Gastrocnemius medialis (tissue), 4 donors: ENCODE data around the gene KLHL29. TPM values are rescaled to one million over a fixed set of nuclear protein-coding genes. Genes with fewer than 3 reads are reported as not detected.

Experiments used
- ATAC-seq, 2 donors: fragments of 150-250 bp; one replicate each; pipeline ENCODE4 v1.9.1; 2016
- DNase-seq, 2 donors: peaks; one replicate each; pipeline ENCODE4 v3.0.0-alpha.2; 2019
- H3K27ac ChIP-seq, 4 donors: fragments of 200-600 bp; sonication (generic); 1 replicate in 1 of 4; 2 replicates in 3 of 4; pipeline ENCODE4 v1.5.1; 2016 to 2018; ENCODE audit warnings: mild to moderate bottlenecking in 2 of 4, moderate library complexity in 1 of 4
- H3K27me3 ChIP-seq, 3 donors: fragments of 200-600 bp; sonication (generic) in 2 of 3; 1 replicate in 1 of 3; 2 replicates in 2 of 3; pipeline versions ENCODE4 v1.5.1 to v1.6.0; 2016 to 2019; ENCODE audit warnings: mild to moderate bottlenecking in 1 of 3, moderate library complexity in 1 of 3
- H3K36me3 ChIP-seq, 2 donors: fragments of 200-600 bp; sonication (generic) in 1 of 2; one replicate each; pipeline ENCODE4 v1.5.1; 2017 to 2018
- H3K4me1 ChIP-seq, 2 donors: fragments of 200-600 bp; sonication (generic) in 1 of 2; one replicate each; pipeline ENCODE4 v1.5.1; 2016 to 2017; ENCODE audit warnings: mild to moderate bottlenecking in 2 of 2
- H3K4me3 ChIP-seq, 4 donors: fragments of 200-600 bp; sonication (generic) in 3 of 4; 1 replicate in 1 of 4; 2 replicates in 3 of 4; pipeline ENCODE4 v1.5.1; 2016 to 2019; ENCODE audit warnings: mild to moderate bottlenecking in 2 of 4
- H3K9me3 ChIP-seq, 3 donors: fragments of 200-600 bp; sonication (generic) in 2 of 3; 1 replicate in 1 of 3; 2 replicates in 2 of 3; pipeline ENCODE4 v1.5.1; 2016 to 2019
- CTCF ChIP-seq, 5 experiments: fragments of 450-650 bp in 3 of 5; fragments of 200-600 bp in 2 of 5; sonication (generic) in 2 of 5; IDR thresholded peaks in 4 of 5; conservative IDR thresholded peaks in 1 of 5; 1 replicate in 4 of 5; 2 replicates in 1 of 5; pipeline ENCODE4 v1.5.1; 2016 to 2019; ENCODE audit warnings: antibody characterized with exemption in 5 of 5, mild to moderate bottlenecking in 3 of 5, moderate library complexity in 3 of 5
- POLR2A ChIP-seq, 2 donors: fragments of 450-650 bp; IDR thresholded peaks; one replicate each; pipeline ENCODE4 v1.6.1; 2017; ENCODE audit warnings: antibody characterized with exemption in 2 of 2, mild to moderate bottlenecking in 2 of 2, moderate library complexity in 2 of 2
- in situ Hi-C, 4 donors: fragments of 200-750 bp; cut with MboI; loops; one replicate each; pipeline versions ENCODE4 v1.15.0 to v1.8.0; 2017; ENCODE audit warnings: low sequenced_read_pairs in 4 of 4
- intact Hi-C: fragments of 100-400 bp; cut with DNase I; formaldehyde crosslinking; loops from one replicate; pipeline ENCODE4 v1.15.1; 2023; ENCODE audit warnings: low total_unique reads
- total RNA-seq, 4 donors: library from RNA; depleted of rRNA; stranded (reverse); fragments of >200 nt; gene quantifications; one replicate each; pipeline versions ENCODE4 v1.1.0 to v1.2.3, GENCODE V29; 2016

The KLHL29 gene
- total RNA-seq, 4 donors from 2014 or later: 4.3 to 24.9 (median 8.7) TPM

- H3K9me3 ChIP-seq: no peaks in the 10 kb centered on the region
- H3K27me3 ChIP-seq: no peaks in the 10 kb centered on the region
- H3K27ac ChIP-seq: peak overlapping the region; percentile 85 to 93 (median 89)
- in situ Hi-C loops (no loop called here), intact Hi-C loops (loop anchor here (2.0 to 10.0 kb wide), 2 partner anchors 19 to 181 kb away; partner anchors contain the start of gene KLHL29)
- TF ChIP-seq CTCF (IDR thresholded peaks at IDR 0.05 in 4 of 5, conservative IDR thresholded peaks at IDR 0.05 in 1 of 5) (no peak), POLR2A (IDR thresholded peaks at IDR 0.05) (peak in 1 of 2 donors; percentile 17)
- DNase-seq: peak; percentile 68 to 91
- H3K4me1 ChIP-seq: peaks cover 41 to 63% of the 10 kb centered on the region in 2 donors
- peak; percentile 25 to 40 for ATAC-seq
- H3K36me3 ChIP-seq: no peaks in the 10 kb centered on the region
- no peak overlapping the region for H3K4me3 ChIP-seq
Observed at GRCh38 chr2:23565814-23566213, 180.8 kb downstream of the KLHL29 start.

- in situ Hi-C loops (no loop called here), intact Hi-C loops (loop anchor here (10.0 kb wide), 1 partner anchor 182 kb away; the partner anchor contains the start of gene KLHL29)
- Histone ChIP-seq H3K27me3 (no peaks in the 10 kb centered on the region), H3K36me3 (no peaks in the 10 kb centered on the region), H3K4me1 (peaks cover 41 to 63% of the 10 kb centered on the region in 2 donors), H3K27ac (peak overlapping the region; percentile 85 to 93 (median 89)), H3K4me3 (no peak overlapping the region), H3K9me3 (no peaks in the 10 kb centered on the region)
- no peak for ATAC-seq
- DNase-seq: no peak
- peak in 3 of 5 experiments; percentile 23 to 45 (median 44) for TF ChIP-seq CTCF (IDR thresholded peaks at IDR 0.05 in 4 of 5, conservative IDR thresholded peaks at IDR 0.05 in 1 of 5)
- TF ChIP-seq POLR2A (IDR thresholded peaks at IDR 0.05): no peak
Observed at GRCh38 chr2:23566241-23567142, 181.5 kb downstream of the KLHL29 start.

- no peaks in the 10 kb centered on the region for H3K36me3 ChIP-seq
- H3K9me3 ChIP-seq: no peaks in the 10 kb centered on the region
- DNase-seq (no peak), ATAC-seq (no peak)
- in situ Hi-C loops: no loop called here
- no peaks in the 10 kb centered on the region for H3K27me3 ChIP-seq
- TF ChIP-seq CTCF (IDR thresholded peaks at IDR 0.05 in 4 of 5, conservative IDR thresholded peaks at IDR 0.05 in 1 of 5) (no peak), POLR2A (IDR thresholded peaks at IDR 0.05) (no peak)
- peak overlapping the region in 3 of 4 donors; percentile 85 to 93 (median 89) for H3K27ac ChIP-seq
- H3K4me1 ChIP-seq: peaks cover 41 to 63% of the 10 kb centered on the region in 2 donors
- intact Hi-C loops: loop anchor here (10.0 kb wide), 1 partner anchor 182 kb away; the partner anchor contains the start of gene KLHL29
- no peak overlapping the region for H3K4me3 ChIP-seq
Observed at GRCh38 chr2:23567161-23567756, 182.3 kb downstream of the KLHL29 start.

- H3K4me3 ChIP-seq: no peak overlapping the region
- peaks cover 36 to 58% of the 10 kb centered on the region in 2 donors for H3K4me1 ChIP-seq
- ATAC-seq (no peak), DNase-seq (no peak)
- no peak for TF ChIP-seq CTCF (IDR thresholded peaks at IDR 0.05 in 4 of 5, conservative IDR thresholded peaks at IDR 0.05 in 1 of 5)
- TF ChIP-seq POLR2A (IDR thresholded peaks at IDR 0.05): no peak
- peak overlapping the region; percentile 46 to 93 (median 87) for H3K27ac ChIP-seq
- in situ Hi-C loops (no loop called here), intact Hi-C loops (loop anchor here (10.0 kb wide), 1 partner anchor 183 kb away; the partner anchor contains the start of gene KLHL29)
- no peaks in the 10 kb centered on the region for H3K36me3 ChIP-seq
- no peaks in the 10 kb centered on the region for H3K27me3 ChIP-seq
- no peaks in the 10 kb centered on the region for H3K9me3 ChIP-seq
Observed at GRCh38 chr2:23568211-23568610, 183.2 kb downstream of the KLHL29 start.
